A673 (cell line): Measurements from ENCODE around the gene MORC3. TPM values are rescaled to one million over a fixed set of nuclear protein-coding genes. Genes with fewer than 3 reads are reported as not detected.
A peak's percentile ranks its signal among the peaks of the same experiment; 100 is the strongest.
"Not testable (repeated sequence)": the region's sequence is repeated elsewhere in the genome, so short reads cannot be mapped to it uniquely, and the experiment has no call there.

Experiments used
- BruUV-seq: library from RNA; stranded (reverse); fragments of 400-500 nt; replicated peaks from 2 replicates; lab custom pipeline; 2021; lab: Mats Ljungman, UMichigan
- CTCF ChIA-PET: fragments of 300-600 bp; sonication (Branson Sonifier 250); formaldehyde crosslinking; loops from one replicate; lab custom pipeline; 2022; ENCODE audit warnings: antibody characterized with exemption; lab: Charles Lee
- POLR2A ChIA-PET: fragments of 300-600 bp; sonication (Branson Sonifier 250); formaldehyde crosslinking; loops from one replicate; lab custom pipeline; 2022; ENCODE audit warnings: antibody characterized with exemption; ENCODE audit not compliant: low non-redundant PET; lab: Charles Lee
- DNase-seq: peaks from one replicate; pipeline ENCODE4 v3.0.0-alpha.2; 2015; ENCODE audit warnings: low spot score
- H3K27ac ChIP-seq: fragments of 200-600 bp; sonication (generic); 2 replicates; pipeline ENCODE4 v1.5.1; 2016; ENCODE audit warnings: mixed run types, low read depth, mild to moderate bottlenecking, mixed read lengths, antibody characterized with exemption, low read length; ENCODE audit not compliant: poor library complexity, severe bottlenecking
- H3K27me3 ChIP-seq: fragments of 200-600 bp; sonication (generic); replicated peaks from 2 replicates; pipeline ENCODE4 v1.6.1; 2017; ENCODE audit warnings: mixed run types, low read depth, mild to moderate bottlenecking, mixed read lengths, antibody characterized with exemption, low read length; ENCODE audit not compliant: insufficient read depth, poor library complexity
- H3K36me3 ChIP-seq: fragments of 200-600 bp; sonication (generic); 2 replicates; pipeline ENCODE4 v1.6.1; 2016; ENCODE audit warnings: mixed run types, mild to moderate bottlenecking, mixed read lengths, antibody characterized with exemption, low read length; ENCODE audit not compliant: insufficient read depth, poor library complexity, severe bottlenecking
- H3K4me1 ChIP-seq: fragments of 200-600 bp; sonication (generic); 2 replicates; pipeline ENCODE4 v1.6.1; 2017; ENCODE audit warnings: mixed run types, mild to moderate bottlenecking, mixed read lengths, antibody characterized with exemption, low read length; ENCODE audit not compliant: insufficient read depth, poor library complexity, severe bottlenecking
- H3K4me3 ChIP-seq: fragments of 200-600 bp; sonication (generic); 2 replicates; pipeline ENCODE4 v1.5.1; 2016; ENCODE audit warnings: low read depth, mixed run types, mild to moderate bottlenecking, mixed read lengths, low read length; ENCODE audit not compliant: poor library complexity, severe bottlenecking
- H3K9me3 ChIP-seq: fragments of 200-600 bp; sonication (generic); 2 replicates; pipeline ENCODE4 v1.6.1; 2016; ENCODE audit warnings: mixed run types, low read depth, mild to moderate bottlenecking, mixed read lengths, antibody characterized with exemption, low read length; ENCODE audit not compliant: poor library complexity, severe bottlenecking
- EZH2 ChIP-seq: fragments of 200-600 bp; sonication (generic); IDR thresholded peaks from 2 replicates; pipeline ENCODE4 v1.6.1; 2017; ENCODE audit warnings: borderline replicate concordance, low read depth, mild to moderate bottlenecking, mixed read lengths, antibody characterized with exemption, low read length; ENCODE audit not compliant: poor library complexity, severe bottlenecking
- intact Hi-C: fragments of 100-400 bp; cut with micrococcal nuclease; formaldehyde crosslinking; loops from one replicate; pipeline ENCODE4 v1.10.0; 2022; ENCODE audit not compliant: unreplicated experiment
- total RNA-seq: library from RNA; stranded (reverse); gene quantifications from 2 replicates; pipeline ENCODE4 v1.2.3, GENCODE V29; 2021
- TF ChIP-seq, protein P1 (sequence below): fragments of 300-800, 200-600 bp; sonication (generic); conservative IDR thresholded peaks from 2 replicates; pipeline ENCODE4 v1.5.1; 2017; ENCODE audit warnings: low read depth, mild to moderate bottlenecking, antibody characterized with exemption, low read length, moderate library complexity, mixed read lengths

MORC3 gene
- total RNA-seq, 1 experiment from 2014 or later: 30.0 TPM

GRCh38 chr21:36316872-36317484 lies 3.0 kb upstream of the MORC3 start:
- H3K27me3 ChIP-seq: no peaks in the 10 kb centered on the region

GRCh38 chr21:36319406-36319766 lies 611 bp upstream of the MORC3 start:
- BruUV-seq: TSS peak; percentile 76
- ChIA-PET CTCF (interaction anchor here (0.6 to 1.1 kb wide), 2 partner anchors 11 to 820 kb away, joined by 3 to 15 read pairs; no protein-coding TSS in a partner anchor), POLR2A (interaction anchor here (0.5 to 0.7 kb wide), 4 partner anchors 9 to 161 kb away, joined by 3 to 14 read pairs (median 8); no protein-coding TSS in a partner anchor)

More at GRCh38 chr21:36316872-36317484, 3.0 kb upstream of the MORC3 start:
- no peak for DNase-seq
- TF ChIP-seq, protein P1, sequence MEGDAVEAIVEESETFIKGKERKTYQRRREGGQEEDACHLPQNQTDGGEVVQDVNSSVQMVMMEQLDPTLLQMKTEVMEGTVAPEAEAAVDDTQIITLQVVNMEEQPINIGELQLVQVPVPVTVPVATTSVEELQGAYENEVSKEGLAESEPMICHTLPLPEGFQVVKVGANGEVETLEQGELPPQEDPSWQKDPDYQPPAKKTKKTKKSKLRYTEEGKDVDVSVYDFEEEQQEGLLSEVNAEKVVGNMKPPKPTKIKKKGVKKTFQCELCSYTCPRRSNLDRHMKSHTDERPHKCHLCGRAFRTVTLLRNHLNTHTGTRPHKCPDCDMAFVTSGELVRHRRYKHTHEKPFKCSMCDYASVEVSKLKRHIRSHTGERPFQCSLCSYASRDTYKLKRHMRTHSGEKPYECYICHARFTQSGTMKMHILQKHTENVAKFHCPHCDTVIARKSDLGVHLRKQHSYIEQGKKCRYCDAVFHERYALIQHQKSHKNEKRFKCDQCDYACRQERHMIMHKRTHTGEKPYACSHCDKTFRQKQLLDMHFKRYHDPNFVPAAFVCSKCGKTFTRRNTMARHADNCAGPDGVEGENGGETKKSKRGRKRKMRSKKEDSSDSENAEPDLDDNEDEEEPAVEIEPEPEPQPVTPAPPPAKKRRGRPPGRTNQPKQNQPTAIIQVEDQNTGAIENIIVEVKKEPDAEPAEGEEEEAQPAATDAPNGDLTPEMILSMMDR: no peak
- TF ChIP-seq EZH2: no peak
- intact Hi-C loops: no loop called here
- H3K4me1 ChIP-seq: peaks cover 7% of the 10 kb centered on the region
- no peak overlapping the region for H3K4me3 ChIP-seq
- no peaks in the 10 kb centered on the region for H3K36me3 ChIP-seq
- ChIA-PET POLR2A (no interaction called here), CTCF (no interaction called here)
- H3K27ac ChIP-seq: no peak overlapping the region
- no TSS peak for BruUV-seq
- no peaks in the 10 kb centered on the region for H3K9me3 ChIP-seq

GRCh38 chr21:36320421-36321324 lies 676 bp downstream of the MORC3 start:
- peak overlapping the region; percentile 93 for H3K27ac ChIP-seq
- H3K9me3 ChIP-seq: no peaks in the 10 kb centered on the region
- TF ChIP-seq, protein P1: no peak
- TF ChIP-seq EZH2: no peak
- CTCF ChIA-PET: interaction anchor here (0.6 to 1.1 kb wide), 3 partner anchors 10 to 431 kb away, joined by 4 to 15 read pairs (median 7); no protein-coding TSS in a partner anchor
- intact Hi-C loops: loop anchor here (5.0 kb wide), 1 partner anchor 163 kb away; the partner anchor contains the start of gene DOP1B
- no peaks in the 10 kb centered on the region for H3K27me3 ChIP-seq
- H3K4me1 ChIP-seq: peaks cover 12% of the 10 kb centered on the region
- POLR2A ChIA-PET: interaction anchor here (0.6 to 0.7 kb wide), 3 partner anchors 251 to 1430 kb away, joined by 4 to 10 read pairs (median 7); partner anchors contain the start of gene CBR1
- peaks cover 11% of the 10 kb centered on the region for H3K36me3 ChIP-seq
- peak overlapping the region; percentile 93 for H3K4me3 ChIP-seq
- BruUV-seq: no TSS peak
- peak; percentile 69 for DNase-seq

More at GRCh38 chr21:36319406-36319766, 611 bp upstream of the MORC3 start:
- H3K9me3 ChIP-seq, intact Hi-C loops, H3K36me3 ChIP-seq, DNase-seq, H3K27me3 ChIP-seq: not testable (repeated sequence)
- peaks cover 12% of the 10 kb centered on the region for H3K4me1 ChIP-seq
- peak overlapping the region; percentile 93 for H3K4me3 ChIP-seq
- H3K27ac ChIP-seq: peak overlapping the region; percentile 93
